ENCODE results near the gene KRT81.

- TF ChIP-seq CTCF (IDR thresholded peaks at IDR 0.05) (no peak), POLR2A (IDR thresholded peaks at IDR 0.05) (no peak)
Measured at GRCh38 chr12:52291267-52291935, at the start of gene KRT81.
